Measurements from ENCODE around the gene AQR. TPM values are rescaled to one million over a fixed set of nuclear protein-coding genes. Genes with fewer than 3 reads are reported as not detected.

The AQR gene
- total and polyA plus RNA-seq, 2 of the 8 experiments (the other 6 are each of a cell fraction or from before 2014, with no cell fraction given) = 34.5 to 57.6 TPM

DNA sequence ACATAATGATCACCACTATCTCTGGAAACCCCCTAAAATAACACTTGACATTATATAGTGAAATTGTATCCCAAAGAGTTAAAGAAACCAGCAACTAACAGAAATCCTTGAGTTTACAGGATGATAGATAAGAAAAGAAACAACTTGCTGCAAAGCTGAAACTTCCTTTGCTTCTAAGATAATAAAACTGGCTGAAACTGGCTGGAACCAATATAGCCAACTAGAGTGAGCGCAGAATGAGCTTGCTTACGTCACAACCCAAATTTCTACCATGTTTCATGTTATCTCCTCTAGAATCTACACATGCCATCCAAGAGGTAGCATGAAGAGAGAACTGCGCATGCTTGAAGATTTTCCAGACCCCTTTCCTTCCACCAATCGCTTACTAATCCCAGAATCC is 90.4 kb downstream of the AQR start (continued):
- TF ChIP-seq POU5F1 (IDR thresholded peaks at IDR 0.05; ENCODE audit: low read depth, low read length) (no peak), TBP (IDR thresholded peaks at IDR 0.05; ENCODE audit: low read depth, low read length) (no peak)
